ENCODE data around the gene RUNDC1. TPM values are rescaled to one million over a fixed set of nuclear protein-coding genes. Genes with fewer than 3 reads are reported as not detected.
A peak's percentile ranks its signal among the peaks of the same experiment; 100 is the strongest.

RUNDC1 gene
- total RNA-seq, result 10 to 100 TPM; 16.2 to 16.8 TPM

DNA sequence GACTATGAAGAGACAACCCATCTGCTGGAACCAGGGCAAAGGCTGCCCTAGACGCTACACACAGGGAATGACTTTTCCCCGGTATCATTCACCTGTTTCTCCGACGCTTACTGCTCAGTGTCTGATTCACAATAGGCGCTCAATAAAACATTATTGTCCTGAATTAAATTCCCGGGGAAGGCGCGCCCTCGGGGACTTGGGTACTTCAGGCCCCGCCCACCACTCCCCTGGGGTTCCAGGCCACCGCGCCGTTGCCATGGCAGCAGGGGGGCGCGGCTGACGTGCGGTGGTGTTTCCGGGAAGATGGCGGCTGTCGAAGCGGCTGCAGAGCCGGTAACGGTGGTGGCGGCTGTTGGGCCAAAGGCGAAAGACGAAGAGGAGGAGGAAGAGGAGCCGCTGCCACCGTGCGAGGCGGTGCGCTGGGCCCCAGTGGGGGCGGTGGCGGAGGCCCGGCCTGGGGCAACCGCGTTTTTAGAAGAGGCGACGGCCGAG is at the start of gene RUNDC1:
Gene RUNDC1, plus strand, starts transcription at position 292 of the 492 bp plus-strand sequence. Its CDS starts 12 bp downstream, at position 304.
- POLR2A ChIA-PET, result interaction anchor here (1.8 to 2.5 kb wide), 2 partner anchors 18 to 231 kb away, joined by 6 to 18 read pairs; partner anchors contain the start of genes RPL27 and TMEM106A
- CTCF ChIA-PET, result interaction anchor here (0.6 to 1.0 kb wide), 2 partner anchors 18 to 1792 kb away, joined by 3 to 6 read pairs; partner anchors contain the start of gene RPL27
- no peaks in the 10 kb centered on the region for H3K27me3 Mint-ChIP-seq (ENCODE audit: low read depth)
- ATAC-seq, result peak; percentile 78
- H3K9me3 Mint-ChIP-seq (ENCODE audit: insufficient read depth), result no peaks in the 10 kb centered on the region
- peaks cover 27% of the 10 kb centered on the region for H3K36me3 Mint-ChIP-seq (ENCODE audit: low read depth)
- DNase-seq, result peak; percentile 93
- peak within 1 kb of the TSS; percentile 96 for H3K4me3 Mint-ChIP-seq
- H3K4me1 Mint-ChIP-seq (ENCODE audit: low read depth), result peaks cover 41% of the 10 kb centered on the region
- peak within 1 kb of the TSS; percentile 95 for H3K27ac Mint-ChIP-seq

DNA sequence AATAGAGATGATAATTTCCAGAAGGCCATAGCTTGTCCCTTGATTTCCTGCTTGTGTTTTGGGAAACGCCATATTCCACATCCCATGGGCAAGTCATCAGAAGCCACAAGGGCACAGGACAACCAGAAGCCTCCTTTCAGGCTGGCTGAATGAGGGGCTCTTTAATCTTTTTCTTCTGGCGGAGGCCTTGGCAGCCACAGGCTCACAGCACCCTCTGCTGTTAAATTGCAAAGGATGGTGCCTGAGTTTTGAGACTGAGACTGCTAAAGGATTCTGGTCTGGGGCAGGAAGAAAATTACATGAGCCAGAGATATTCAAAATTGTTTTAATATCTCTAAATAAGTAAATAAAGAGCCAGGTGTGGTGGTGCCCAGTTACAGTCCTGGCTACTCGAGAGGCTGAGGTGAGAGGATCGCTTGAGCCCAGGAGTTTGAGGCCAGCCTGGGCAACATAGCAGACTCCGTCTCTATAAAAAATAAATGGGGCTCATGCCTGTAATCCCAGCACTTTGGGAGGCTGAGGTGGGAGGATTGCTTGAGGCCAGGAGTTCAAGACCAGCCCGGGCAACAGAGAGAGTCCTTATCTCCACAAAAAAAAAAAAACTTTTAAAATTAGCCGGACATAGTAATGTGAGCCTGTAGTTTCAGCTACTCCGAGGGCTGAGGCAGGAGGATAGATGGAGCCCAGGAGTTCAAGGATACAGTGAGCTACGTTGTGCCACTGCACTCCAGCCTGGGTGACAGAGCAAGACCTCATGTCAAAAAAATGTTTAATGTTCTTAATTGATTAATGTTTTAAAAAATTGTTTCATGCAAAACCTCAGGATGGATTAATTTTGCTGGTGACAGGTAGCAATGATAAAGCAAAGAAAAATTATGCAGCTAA is 42.4 kb upstream of the RUNDC1 start:
- DNase-seq (peak; percentile 45), ATAC-seq (peak; percentile 85)
- H3K9me3 Mint-ChIP-seq (ENCODE audit: insufficient read depth), result no peaks in the 10 kb centered on the region
- no peaks in the 10 kb centered on the region for H3K36me3 Mint-ChIP-seq (ENCODE audit: low read depth)
- ChIA-PET CTCF (interaction anchor here (0.7 to 1.6 kb wide), 7 partner anchors 9 to 175 kb away, joined by 3 to 5 read pairs (median 3); partner anchors contain the start of gene RPL27), POLR2A (no interaction called here)
- H3K4me1 Mint-ChIP-seq (ENCODE audit: low read depth), result no peaks in the 10 kb centered on the region
- peaks cover 7% of the 10 kb centered on the region for H3K27me3 Mint-ChIP-seq (ENCODE audit: low read depth)
- H3K4me3 Mint-ChIP-seq, result no peak overlapping the region
- no peak overlapping the region for H3K27ac Mint-ChIP-seq

DNA sequence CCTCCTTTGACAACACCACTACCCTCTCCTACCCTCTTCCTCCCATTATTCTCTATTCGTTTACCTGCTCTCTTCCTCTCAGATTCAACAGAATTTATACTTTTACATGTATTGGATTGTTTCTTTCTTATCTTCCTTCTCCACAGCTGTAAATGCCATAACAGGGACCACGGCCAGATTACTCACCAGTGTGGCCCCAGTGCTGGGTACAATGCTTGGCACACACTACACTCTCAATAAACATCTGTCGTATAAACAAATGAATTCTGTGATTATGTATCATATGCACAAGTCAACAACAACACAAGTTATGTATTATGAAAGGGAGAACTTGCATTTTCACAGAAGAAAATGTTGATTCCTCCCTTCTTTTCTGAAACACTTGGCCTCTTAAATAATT is 36.2 kb upstream of the RUNDC1 start:
- Mint-ChIP-seq H3K27ac (no peak overlapping the region), H3K36me3 (ENCODE audit: low read depth) (peaks cover 1% of the 10 kb centered on the region), H3K9me3 (ENCODE audit: insufficient read depth) (no peaks in the 10 kb centered on the region), H3K4me3 (no peak overlapping the region), H3K27me3 (ENCODE audit: low read depth) (no peaks in the 10 kb centered on the region), H3K4me1 (ENCODE audit: low read depth) (no peaks in the 10 kb centered on the region)
- POLR2A ChIA-PET, result interaction anchor here (0.6 kb wide), 1 partner anchor 1473 kb away, joined by 3 read pairs; no protein-coding TSS in a partner anchor
- DNase-seq (no peak), ATAC-seq (no peak)
- CTCF ChIA-PET, result no interaction called here

DNA sequence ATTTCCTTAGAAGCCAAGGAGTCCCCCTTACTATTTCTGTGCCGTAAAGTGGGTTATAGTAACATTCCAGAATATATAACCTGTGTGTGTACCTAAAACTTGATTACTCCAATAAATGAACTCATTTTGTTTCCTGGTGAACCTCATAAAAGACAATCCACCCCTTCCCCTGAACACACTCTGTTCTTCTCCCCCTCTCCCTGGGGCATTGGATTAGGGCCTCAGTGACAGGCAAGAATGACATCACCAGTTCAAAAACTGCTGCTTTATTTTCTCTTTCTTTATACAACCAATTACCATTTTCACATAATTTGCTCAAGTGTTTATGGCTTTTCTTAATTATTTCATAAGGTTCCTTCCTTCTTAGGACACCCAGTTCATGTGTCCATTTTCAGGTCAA is 33.6 kb upstream of the RUNDC1 start:
- ChIA-PET POLR2A (no interaction called here), CTCF (interaction anchor here (1.2 kb wide), 1 partner anchor 22 kb away, joined by 3 read pairs; no protein-coding TSS in a partner anchor)
- Mint-ChIP-seq H3K27ac (no peak overlapping the region), H3K36me3 (ENCODE audit: low read depth) (peaks cover 13% of the 10 kb centered on the region), H3K4me3 (no peak overlapping the region), H3K9me3 (ENCODE audit: insufficient read depth) (no peaks in the 10 kb centered on the region), H3K4me1 (ENCODE audit: low read depth) (peaks cover under 1% of the 10 kb centered on the region), H3K27me3 (ENCODE audit: low read depth) (no peaks in the 10 kb centered on the region)
- no peak for ATAC-seq
- DNase-seq, result no peak

DNA sequence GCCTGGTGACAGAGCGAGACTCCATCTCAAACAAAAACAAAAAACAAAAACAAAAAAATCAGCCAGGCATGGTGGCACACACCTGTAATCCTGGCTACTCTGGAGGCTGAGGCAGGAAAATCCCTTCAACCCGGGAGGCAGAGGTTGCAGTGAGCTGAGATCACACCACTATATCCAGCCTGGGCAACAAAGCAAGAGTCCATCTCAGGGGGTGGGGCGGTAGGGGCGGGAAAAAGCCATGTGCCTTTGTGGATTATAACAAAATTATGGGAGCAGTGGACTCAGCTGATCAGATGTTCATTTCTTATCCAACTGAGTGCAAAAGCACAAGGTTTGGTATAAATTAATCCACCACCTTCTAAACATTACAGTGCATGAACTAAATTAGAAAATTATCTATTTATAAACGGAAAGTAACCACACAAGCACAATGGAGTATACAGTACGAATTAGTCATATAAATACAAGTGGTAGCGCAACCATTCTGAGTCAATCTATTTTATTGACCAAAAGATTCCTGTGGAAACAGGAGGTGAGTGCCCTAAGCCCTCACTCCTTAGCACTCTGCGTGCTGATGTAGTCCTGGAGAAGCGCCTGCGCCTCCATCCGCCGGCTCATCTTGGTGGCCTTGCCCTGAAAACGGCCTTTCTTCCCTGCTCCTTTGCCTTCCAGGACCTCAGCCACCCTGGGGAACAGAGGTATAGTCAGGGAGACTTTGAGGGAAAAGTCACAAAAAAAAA is 30.2 kb upstream of the RUNDC1 start:
- Mint-ChIP-seq H3K27me3 (ENCODE audit: low read depth) (no peaks in the 10 kb centered on the region), H3K4me3 (no peak overlapping the region), H3K27ac (no peak overlapping the region), H3K9me3 (ENCODE audit: insufficient read depth) (no peaks in the 10 kb centered on the region), H3K4me1 (ENCODE audit: low read depth) (peaks cover 8% of the 10 kb centered on the region), H3K36me3 (ENCODE audit: low read depth) (peaks cover 27% of the 10 kb centered on the region)
- DNase-seq, result no peak
- CTCF ChIA-PET, result interaction anchor here (0.7 kb wide), 1 partner anchor 134 kb away, joined by 3 read pairs; no protein-coding TSS in a partner anchor
- POLR2A ChIA-PET, result no interaction called here
- ATAC-seq, result no peak

DNA sequence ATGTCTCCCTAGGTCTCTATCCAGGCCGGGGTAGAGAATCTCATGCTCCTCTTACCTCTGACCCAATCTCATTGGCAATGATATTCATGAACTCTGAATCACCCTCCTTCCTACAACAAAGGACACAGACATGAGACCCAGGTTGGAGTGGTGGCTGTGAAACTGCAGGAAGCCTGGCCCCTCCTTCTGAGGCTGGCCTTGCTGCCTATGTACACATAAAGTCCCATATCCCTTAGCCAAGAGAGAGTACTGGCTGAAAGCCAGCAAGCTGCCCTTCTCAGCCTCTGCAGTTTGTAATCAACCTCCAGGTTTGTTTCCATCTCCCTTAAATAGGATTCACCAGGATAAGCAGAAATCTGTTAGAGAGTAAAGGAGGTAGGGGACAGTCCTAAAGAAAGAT is 26.7 kb upstream of the RUNDC1 start:
- DNase-seq, result no peak
- ATAC-seq, result no peak
- peaks cover 8% of the 10 kb centered on the region for H3K4me1 Mint-ChIP-seq (ENCODE audit: low read depth)
- no peaks in the 10 kb centered on the region for H3K27me3 Mint-ChIP-seq (ENCODE audit: low read depth)
- ChIA-PET POLR2A (no interaction called here), CTCF (no interaction called here)
- H3K36me3 Mint-ChIP-seq (ENCODE audit: low read depth), result peaks cover 47% of the 10 kb centered on the region
- no peak overlapping the region for H3K27ac Mint-ChIP-seq
- H3K9me3 Mint-ChIP-seq (ENCODE audit: insufficient read depth), result no peaks in the 10 kb centered on the region
- no peak overlapping the region for H3K4me3 Mint-ChIP-seq

DNA sequence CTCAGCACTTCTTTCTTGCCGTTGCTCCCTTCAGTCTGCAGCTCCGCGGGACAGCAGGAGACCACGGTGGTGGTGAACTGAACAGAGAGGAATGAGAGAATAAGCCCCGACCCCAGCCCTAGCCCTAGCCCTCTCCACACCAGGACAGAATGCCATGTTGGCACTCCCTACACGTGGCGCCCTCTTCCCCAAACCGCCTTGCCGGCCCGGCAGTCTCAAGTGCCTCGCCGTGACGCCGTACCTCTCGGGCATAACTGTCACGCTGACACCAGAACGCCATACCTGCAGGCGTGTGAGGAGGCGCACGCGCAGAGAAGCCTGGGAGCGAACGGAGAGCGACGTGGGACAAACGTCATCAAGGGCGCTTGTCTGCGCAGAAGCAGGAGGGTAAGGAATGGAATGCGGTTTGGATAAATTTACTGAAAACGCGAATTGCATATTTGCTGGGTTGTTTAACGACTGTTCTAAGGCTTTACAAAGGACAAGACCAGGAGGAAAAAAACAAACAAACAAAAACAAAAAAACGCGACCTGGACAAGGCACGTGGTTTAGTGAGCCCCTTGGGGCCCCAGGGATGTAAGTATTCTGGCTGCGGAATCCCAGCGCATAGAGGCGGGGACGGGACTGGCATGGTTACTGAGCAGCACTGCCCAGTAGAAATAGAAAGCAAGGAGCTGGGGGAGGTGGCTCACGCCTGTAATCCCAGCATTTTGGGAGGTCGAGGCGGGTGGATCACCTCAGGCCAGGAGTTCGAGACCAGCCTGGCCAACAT is 16.0 kb upstream of the RUNDC1 start, which contains the start of gene AARSD1:
Gene AARSD1, minus strand, starts transcription at position 294 of the 772 bp plus-strand sequence. Its CDS starts 14 bp downstream, at position 280.
- DNase-seq, result peak; percentile 94
- H3K9me3 Mint-ChIP-seq (ENCODE audit: insufficient read depth), result no peaks in the 10 kb centered on the region
- CTCF ChIA-PET, result no interaction called here

DNA sequence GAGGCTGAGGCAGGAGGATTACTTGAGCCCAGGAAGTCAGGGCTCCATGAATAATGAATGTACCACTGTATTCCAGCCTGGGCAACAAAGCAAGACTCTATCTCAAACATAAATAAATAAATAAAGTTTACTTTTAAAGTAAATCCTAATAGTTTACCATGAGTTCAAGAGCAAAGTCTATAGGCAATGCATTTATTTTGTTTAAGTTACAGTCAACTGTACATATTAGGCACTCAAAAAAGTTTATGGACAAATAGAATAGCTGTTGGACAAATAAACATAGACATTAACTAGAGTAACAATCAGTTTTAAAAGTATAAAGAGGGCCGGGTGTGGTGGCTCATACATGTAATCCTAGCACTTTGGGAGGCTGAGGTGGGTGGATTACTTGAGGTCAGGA is 12.4 kb upstream of the RUNDC1 start:
- Mint-ChIP-seq H3K4me1 (ENCODE audit: low read depth) (peaks cover 12% of the 10 kb centered on the region), H3K27ac (no peak overlapping the region), H3K4me3 (no peak overlapping the region), H3K36me3 (ENCODE audit: low read depth) (peaks cover 8% of the 10 kb centered on the region), H3K9me3 (ENCODE audit: insufficient read depth) (no peaks in the 10 kb centered on the region), H3K27me3 (ENCODE audit: low read depth) (no peaks in the 10 kb centered on the region)
- DNase-seq (no peak), ATAC-seq (no peak)
- POLR2A ChIA-PET, result no interaction called here
- CTCF ChIA-PET, result interaction anchor here (2.4 kb wide), 1 partner anchor 30 kb away, joined by 5 read pairs; the partner anchor contains the start of gene RPL27

More for the DNA sequence above, 16.0 kb upstream of the RUNDC1 start, which contains the start of gene AARSD1:
- Mint-ChIP-seq H3K4me3 (peak within 1 kb of the TSS; percentile 93), H3K4me1 (ENCODE audit: low read depth) (peaks cover 19% of the 10 kb centered on the region), H3K36me3 (ENCODE audit: low read depth) (peaks cover 26% of the 10 kb centered on the region), H3K27me3 (ENCODE audit: low read depth) (no peaks in the 10 kb centered on the region), H3K27ac (peak within 1 kb of the TSS; percentile 98)
- ATAC-seq, result peak; percentile 99
- POLR2A ChIA-PET, result interaction anchor here (0.5 to 1.5 kb wide), 5 partner anchors 34 to 520 kb away, joined by 3 to 7 read pairs (median 5); partner anchors contain the start of gene RPL27

DNA sequence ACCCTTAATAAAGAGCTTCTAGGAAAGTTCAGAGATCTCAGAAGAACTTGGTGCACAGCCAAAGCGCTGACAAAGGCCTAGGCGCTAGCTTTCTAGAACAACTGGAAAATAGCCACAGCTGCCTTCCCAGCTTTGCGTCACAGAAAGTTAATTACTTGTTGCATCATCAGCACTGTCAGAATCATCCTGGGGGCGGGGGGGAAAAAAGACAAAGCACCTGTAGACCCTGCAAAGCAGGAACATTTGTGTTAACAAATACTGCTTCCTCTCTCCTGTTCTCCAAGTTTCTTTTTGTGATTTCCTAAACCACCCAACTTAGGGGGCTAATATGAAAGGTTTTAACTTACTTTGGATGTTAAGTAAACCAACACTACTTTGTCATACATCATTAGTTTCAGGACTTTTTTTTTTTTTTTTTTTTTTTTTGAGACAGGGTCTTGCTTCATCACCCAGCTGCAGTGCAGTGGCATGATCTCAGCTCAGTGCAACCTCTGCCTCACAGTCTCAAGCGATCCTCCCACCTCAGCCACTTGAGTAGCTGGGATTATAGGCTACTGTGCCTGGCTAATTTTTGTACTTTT is 11.3 kb upstream of the RUNDC1 start:
- CTCF ChIA-PET, result interaction anchor here (1.5 to 2.4 kb wide), 2 partner anchors 23 to 29 kb away, joined by 3 to 5 read pairs; partner anchors contain the start of gene RPL27
- POLR2A ChIA-PET, result interaction anchor here (0.6 kb wide), 1 partner anchor 121 kb away, joined by 3 read pairs; no protein-coding TSS in a partner anchor
- Mint-ChIP-seq H3K27me3 (ENCODE audit: low read depth) (no peaks in the 10 kb centered on the region), H3K9me3 (ENCODE audit: insufficient read depth) (no peaks in the 10 kb centered on the region), H3K4me1 (ENCODE audit: low read depth) (peaks cover 6% of the 10 kb centered on the region), H3K36me3 (ENCODE audit: low read depth) (peaks cover 5% of the 10 kb centered on the region), H3K4me3 (no peak overlapping the region), H3K27ac (no peak overlapping the region)
- DNase-seq (no peak), ATAC-seq (no peak)

DNA sequence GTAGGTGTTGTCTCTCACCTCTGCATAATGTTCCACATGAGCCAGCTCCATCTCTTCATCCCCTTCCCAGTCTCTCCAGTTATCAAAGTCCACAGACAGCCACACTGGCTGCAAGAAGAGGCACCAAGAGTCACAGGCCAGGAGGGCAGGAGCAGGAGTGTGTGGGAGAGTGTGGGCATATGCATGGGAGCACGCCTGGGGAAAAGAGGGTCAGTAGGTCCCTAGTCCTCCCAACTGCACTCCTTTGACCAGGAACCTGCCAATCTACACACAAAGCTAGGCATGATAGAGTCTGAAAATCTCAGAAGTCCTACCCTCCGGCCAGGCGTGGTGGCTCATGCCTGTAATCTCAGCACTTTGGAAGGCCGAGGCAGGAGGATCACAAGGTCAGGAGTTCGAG is 8.8 kb upstream of the RUNDC1 start:
- CTCF ChIA-PET, result no interaction called here
- no peak for DNase-seq
- peaks cover 5% of the 10 kb centered on the region for H3K4me1 Mint-ChIP-seq (ENCODE audit: low read depth)

More for the DNA sequence above, 8.8 kb upstream of the RUNDC1 start:
- H3K27ac Mint-ChIP-seq, result no peak overlapping the region
- no peak for ATAC-seq
- no peaks in the 10 kb centered on the region for H3K36me3 Mint-ChIP-seq (ENCODE audit: low read depth)
- no peaks in the 10 kb centered on the region for H3K9me3 Mint-ChIP-seq (ENCODE audit: insufficient read depth)
- no peaks in the 10 kb centered on the region for H3K27me3 Mint-ChIP-seq (ENCODE audit: low read depth)
- POLR2A ChIA-PET, result no interaction called here
- no peak overlapping the region for H3K4me3 Mint-ChIP-seq
